ENCODE data around the gene TTLL7. TPM values are rescaled to one million over a fixed set of nuclear protein-coding genes. Genes with fewer than 3 reads are reported as not detected.
A peak's percentile ranks its signal among the peaks of the same experiment; 100 is the strongest.

Gene TTLL7
- total RNA-seq, 4 donors from 2014 or later: 0.95 to 7.6 (median 3.8) TPM

- 26 to 28% methylated on average over 25 to 44 of the region's 54 CpGs for WGBS, 2 donors
- DNase-seq (ENCODE audit: low spot score in 2 of 2): peak; percentile 60 to 93
- peak overlapping the region; percentile 28 for H3K4me3 ChIP-seq (ENCODE audit: low read depth, poor library complexity, severe bottlenecking)
- no peak for TF ChIP-seq CTCF (IDR thresholded peaks at IDR 0.05)
- no peak for TF ChIP-seq POLR2A (IDR thresholded peaks at IDR 0.05)
- intact Hi-C loops (cut with DNase I; ENCODE audit: low total_unique reads): no loop called here
Observed at GRCh38 chr1:83860490-83861221, 138.3 kb downstream of the TTLL7 start.

GRCh38 chr1:83857716-83858115, 141.2 kb downstream of the TTLL7 start:
- intact Hi-C loops (cut with DNase I; ENCODE audit: low total_unique reads): no loop called here
- TF ChIP-seq CTCF (IDR thresholded peaks at IDR 0.05) (no peak), POLR2A (IDR thresholded peaks at IDR 0.05) (no peak)
- no peak for DNase-seq (ENCODE audit: low spot score in 2 of 2)
- WGBS, 2 donors: 63 to 67% methylated on average over 2 of the region's 2 CpGs
- H3K4me3 ChIP-seq (ENCODE audit: low read depth, poor library complexity, severe bottlenecking): no peak overlapping the region

- 59 to 63% methylated on average over 1 of the region's 1 CpG for WGBS, 2 donors
- no peak for DNase-seq (ENCODE audit: low spot score in 2 of 2)
- no peak overlapping the region for H3K4me3 ChIP-seq (ENCODE audit: low read depth, poor library complexity, severe bottlenecking)
- TF ChIP-seq POLR2A (IDR thresholded peaks at IDR 0.05) (no peak), CTCF (IDR thresholded peaks at IDR 0.05) (no peak)
- intact Hi-C loops (cut with DNase I; ENCODE audit: low total_unique reads): no loop called here
Observed at GRCh38 chr1:83857103-83857502, 141.8 kb downstream of the TTLL7 start.

GRCh38 chr1:83856381-83856780, 142.6 kb downstream of the TTLL7 start:
- WGBS, 2 donors: 89 to 90% methylated on average over 2 of the region's 2 CpGs
- no peak overlapping the region for H3K4me3 ChIP-seq (ENCODE audit: low read depth, poor library complexity, severe bottlenecking)
- intact Hi-C loops (cut with DNase I; ENCODE audit: low total_unique reads): no loop called here
- no peak for DNase-seq (ENCODE audit: low spot score in 2 of 2)
- TF ChIP-seq POLR2A (IDR thresholded peaks at IDR 0.05) (no peak), CTCF (IDR thresholded peaks at IDR 0.05) (no peak)

- 100% methylated on average over 1 of the region's 1 CpG for WGBS, 2 donors
- TF ChIP-seq POLR2A (IDR thresholded peaks at IDR 0.05): no peak
- no peak for TF ChIP-seq CTCF (IDR thresholded peaks at IDR 0.05)
- H3K4me3 ChIP-seq (ENCODE audit: low read depth, poor library complexity, severe bottlenecking): no peak overlapping the region
- intact Hi-C loops (cut with DNase I; ENCODE audit: low total_unique reads): no loop called here
- DNase-seq (ENCODE audit: low spot score in 2 of 2): no peak
Observed at GRCh38 chr1:83854456-83854855, 144.5 kb downstream of the TTLL7 start.

GRCh38 chr1:83850834-83851233, 148.1 kb downstream of the TTLL7 start:
- intact Hi-C loops (cut with DNase I; ENCODE audit: low total_unique reads): no loop called here
- DNase-seq (ENCODE audit: low spot score in 2 of 2): no peak
- WGBS, 2 donors: 90 to 99% methylated on average over 3 of the region's 3 CpGs
- TF ChIP-seq POLR2A (IDR thresholded peaks at IDR 0.05): no peak
- no peak for TF ChIP-seq CTCF (IDR thresholded peaks at IDR 0.05)
- no peak overlapping the region for H3K4me3 ChIP-seq (ENCODE audit: low read depth, poor library complexity, severe bottlenecking)
